Cardiac fibroblast (primary cell): ENCODE results near the gene KIAA1549.

Source experiments
- DNase-seq, 2 donors: peaks; one replicate each; pipeline versions ENCODE4 v3.0.0 to v3.0.0-alpha.2; 2010; ENCODE audit warnings: low read depth in 2 of 2
- H3K4me3 ChIP-seq, 2 donors: replicated peaks in 1 of 2; 1 replicate in 1 of 2; 2 replicates in 1 of 2; pipeline ENCODE4 v1.5.1; 2011; ENCODE audit warnings: low read depth in 2 of 2, low read length in 2 of 2, mild to moderate bottlenecking in 2 of 2, moderate library complexity in 1 of 2
- TF ChIP-seq, protein P1 (sequence below): IDR thresholded peaks from one replicate; pipeline ENCODE4 v1.5.1; 2011; ENCODE audit warnings: low read depth, mild to moderate bottlenecking, low read length, inconsistent platforms

The KIAA1549 gene

DNA sequence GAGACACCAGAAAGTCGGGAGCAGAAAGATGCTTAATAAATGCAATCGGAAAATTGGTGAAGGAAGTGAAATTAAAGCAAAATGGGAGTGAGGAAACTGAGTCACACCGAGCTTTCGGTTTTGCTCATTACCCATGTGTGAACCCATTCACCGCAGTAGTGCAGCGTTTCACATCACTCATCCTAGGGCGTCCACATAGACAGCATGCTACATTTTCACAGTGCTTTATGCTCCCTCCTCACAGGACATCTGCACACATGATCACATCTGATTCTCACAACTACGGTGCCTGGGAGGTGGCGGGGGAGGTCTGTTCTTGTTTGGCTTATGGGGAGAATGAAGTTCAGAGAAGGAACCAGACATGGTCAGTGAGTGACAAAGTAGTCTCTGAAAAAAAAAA, 146.6 kb downstream of the KIAA1549 start:
- TF ChIP-seq, protein P1, sequence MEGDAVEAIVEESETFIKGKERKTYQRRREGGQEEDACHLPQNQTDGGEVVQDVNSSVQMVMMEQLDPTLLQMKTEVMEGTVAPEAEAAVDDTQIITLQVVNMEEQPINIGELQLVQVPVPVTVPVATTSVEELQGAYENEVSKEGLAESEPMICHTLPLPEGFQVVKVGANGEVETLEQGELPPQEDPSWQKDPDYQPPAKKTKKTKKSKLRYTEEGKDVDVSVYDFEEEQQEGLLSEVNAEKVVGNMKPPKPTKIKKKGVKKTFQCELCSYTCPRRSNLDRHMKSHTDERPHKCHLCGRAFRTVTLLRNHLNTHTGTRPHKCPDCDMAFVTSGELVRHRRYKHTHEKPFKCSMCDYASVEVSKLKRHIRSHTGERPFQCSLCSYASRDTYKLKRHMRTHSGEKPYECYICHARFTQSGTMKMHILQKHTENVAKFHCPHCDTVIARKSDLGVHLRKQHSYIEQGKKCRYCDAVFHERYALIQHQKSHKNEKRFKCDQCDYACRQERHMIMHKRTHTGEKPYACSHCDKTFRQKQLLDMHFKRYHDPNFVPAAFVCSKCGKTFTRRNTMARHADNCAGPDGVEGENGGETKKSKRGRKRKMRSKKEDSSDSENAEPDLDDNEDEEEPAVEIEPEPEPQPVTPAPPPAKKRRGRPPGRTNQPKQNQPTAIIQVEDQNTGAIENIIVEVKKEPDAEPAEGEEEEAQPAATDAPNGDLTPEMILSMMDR = no peak
- H3K4me3 ChIP-seq = no peak overlapping the region
- DNase-seq = no peak

DNA sequence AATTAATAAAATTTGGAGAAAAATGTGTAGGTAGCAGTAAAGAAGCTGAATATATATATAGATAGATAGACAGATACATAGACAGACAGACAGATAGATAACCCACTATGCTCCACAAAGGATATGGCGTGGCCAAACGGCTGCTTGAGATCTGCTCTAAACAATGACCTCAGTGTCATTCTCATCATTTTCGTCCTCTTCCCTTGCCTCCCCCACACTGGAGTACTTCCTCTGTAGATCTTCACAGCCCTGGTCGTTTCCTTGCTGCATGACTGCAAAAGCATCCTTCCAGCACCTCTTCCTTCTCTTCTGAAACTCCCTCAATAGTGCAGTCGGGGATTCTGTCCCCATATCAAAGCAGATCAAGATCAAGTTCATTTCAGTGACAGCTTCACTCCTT, 147.6 kb downstream of the KIAA1549 start:
- no peak overlapping the region for H3K4me3 ChIP-seq
- DNase-seq = no peak
- TF ChIP-seq, protein P1 = no peak

DNA sequence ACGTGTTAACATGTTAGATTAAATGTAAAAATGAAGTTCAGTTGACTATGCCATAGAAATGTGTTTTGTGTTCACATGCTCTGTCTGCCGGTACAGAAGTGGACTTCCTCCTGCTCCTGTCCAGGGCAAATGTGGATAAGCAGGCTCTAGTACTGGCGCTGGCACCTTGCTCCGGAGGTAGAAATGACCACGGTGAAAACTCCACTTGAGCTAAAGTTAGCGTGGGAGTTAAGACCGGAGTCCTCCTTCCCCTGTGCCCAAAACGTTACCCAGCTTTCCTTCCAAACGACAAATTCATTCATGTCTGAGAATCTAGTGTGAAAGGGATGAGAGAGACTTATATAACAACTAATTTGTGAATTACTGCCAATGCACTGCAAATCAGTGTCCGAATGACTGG, 148.2 kb downstream of the KIAA1549 start:
- no peak for DNase-seq
- H3K4me3 ChIP-seq = no peak overlapping the region
- TF ChIP-seq, protein P1 = no peak

- no peak overlapping the region for H3K4me3 ChIP-seq
- DNase-seq = no peak
- TF ChIP-seq, protein P1 = no peak
Observed at GRCh38 chr7:138829335-138829734, 151.9 kb downstream of the KIAA1549 start.

DNA sequence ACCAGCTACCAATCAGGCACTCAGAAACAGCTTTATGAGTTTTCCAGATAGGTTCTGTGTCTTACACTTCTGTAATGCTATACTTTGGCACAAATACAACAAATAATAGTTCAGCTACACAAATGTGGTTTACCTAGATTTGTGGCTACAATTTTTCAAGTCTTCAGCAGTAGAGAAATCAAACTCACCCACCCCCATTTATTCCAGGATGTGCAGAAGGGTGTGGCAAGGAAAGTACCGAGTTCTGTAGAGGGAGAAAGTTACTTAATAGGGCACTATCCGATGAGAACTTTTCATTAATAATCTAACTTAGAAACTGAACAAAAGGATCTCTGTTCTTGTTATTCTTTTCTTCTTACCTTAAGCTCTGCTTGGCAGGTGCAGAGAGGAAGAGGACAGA, 152.9 kb downstream of the KIAA1549 start:
- TF ChIP-seq, protein P1 = no peak
- no peak overlapping the region for H3K4me3 ChIP-seq
- no peak for DNase-seq

DNA sequence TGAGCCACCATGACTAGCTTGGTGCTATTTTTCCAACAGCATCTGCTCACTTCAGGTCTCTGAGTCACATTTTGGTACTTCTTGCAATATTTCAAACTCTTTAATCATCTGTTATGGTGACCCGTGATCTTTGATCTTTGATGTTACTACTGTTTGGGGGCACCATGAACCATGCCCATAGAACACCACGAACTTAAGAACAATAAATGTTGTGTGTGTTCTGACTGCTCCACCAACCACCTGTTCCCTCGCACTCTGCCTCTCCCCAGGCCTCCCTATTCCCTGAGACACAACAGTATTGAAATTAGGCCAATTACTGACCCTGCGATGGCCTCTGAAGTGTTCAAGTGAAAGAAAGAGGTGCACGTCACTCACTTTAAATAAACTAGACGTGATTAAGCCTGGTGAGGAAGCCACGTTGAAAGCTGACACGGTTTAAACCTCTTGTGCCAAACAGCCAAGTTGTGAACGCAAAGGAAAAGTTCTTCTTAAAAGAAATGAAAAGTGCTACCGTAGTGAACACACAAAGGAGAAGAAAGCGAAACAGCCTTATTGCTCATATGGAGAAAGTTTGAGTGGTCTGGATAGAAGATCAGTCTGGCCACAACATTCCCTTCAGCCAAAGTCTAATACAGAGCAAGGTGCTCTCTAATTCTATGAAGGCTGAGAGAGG, 156.0 kb downstream of the KIAA1549 start:
- TF ChIP-seq, protein P1 = no peak
- no peak for DNase-seq
- no peak overlapping the region for H3K4me3 ChIP-seq
